ENCODE data around the gene CFAP61.

GRCh38 chr20:20103486-20103885, 51.2 kb downstream of the CFAP61 start:
- no peak for TF ChIP-seq POLR2AphosphoS5 (IDR thresholded peaks at IDR 0.05)
- TF ChIP-seq, protein P1, sequence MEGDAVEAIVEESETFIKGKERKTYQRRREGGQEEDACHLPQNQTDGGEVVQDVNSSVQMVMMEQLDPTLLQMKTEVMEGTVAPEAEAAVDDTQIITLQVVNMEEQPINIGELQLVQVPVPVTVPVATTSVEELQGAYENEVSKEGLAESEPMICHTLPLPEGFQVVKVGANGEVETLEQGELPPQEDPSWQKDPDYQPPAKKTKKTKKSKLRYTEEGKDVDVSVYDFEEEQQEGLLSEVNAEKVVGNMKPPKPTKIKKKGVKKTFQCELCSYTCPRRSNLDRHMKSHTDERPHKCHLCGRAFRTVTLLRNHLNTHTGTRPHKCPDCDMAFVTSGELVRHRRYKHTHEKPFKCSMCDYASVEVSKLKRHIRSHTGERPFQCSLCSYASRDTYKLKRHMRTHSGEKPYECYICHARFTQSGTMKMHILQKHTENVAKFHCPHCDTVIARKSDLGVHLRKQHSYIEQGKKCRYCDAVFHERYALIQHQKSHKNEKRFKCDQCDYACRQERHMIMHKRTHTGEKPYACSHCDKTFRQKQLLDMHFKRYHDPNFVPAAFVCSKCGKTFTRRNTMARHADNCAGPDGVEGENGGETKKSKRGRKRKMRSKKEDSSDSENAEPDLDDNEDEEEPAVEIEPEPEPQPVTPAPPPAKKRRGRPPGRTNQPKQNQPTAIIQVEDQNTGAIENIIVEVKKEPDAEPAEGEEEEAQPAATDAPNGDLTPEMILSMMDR (IDR thresholded peaks at IDR 0.05 in 8 of 11, conservative IDR thresholded peaks at IDR 0.05 in 3 of 11), result no peak
- TF ChIP-seq POLR2A (IDR thresholded peaks at IDR 0.05), result no peak
